T follicular helper cell (primary cell): Measurements from ENCODE around the gene NDUFA5.
A peak's percentile ranks its signal among the peaks of the same experiment; 100 is the strongest.

Experiments used
- DNase-seq: peaks from one replicate; pipeline ENCODE4 v3.0.0-alpha.2; 2020; ENCODE audit warnings: low read depth
- total RNA-seq, 2 experiments: gene quantifications; one replicate each; lab custom pipeline; 2026; lab: John Stamatoyannopoulos, UW

NDUFA5 gene
- total RNA-seq, result 59.3 to 72.0 reads per million in 2 experiments

GRCh38 chr7:123557398-123558288, at the start of gene NDUFA5:
NDUFA5 (minus strand) TSS chr7:123557818; CDS start chr7:123557795, 23 bp downstream.
- DNase-seq, result peak; percentile 97

GRCh38 chr7:123604739-123605138, 47.1 kb upstream of the NDUFA5 start:
- no peak for DNase-seq

- no peak for DNase-seq
Observed at GRCh38 chr7:123602648-123603047, 45.0 kb upstream of the NDUFA5 start.

- no peak for DNase-seq
Observed at GRCh38 chr7:123601530-123601929, 43.9 kb upstream of the NDUFA5 start, which contains the start of gene ASB15. ASB15 (plus strand) TSS chr7:123601821; CDS start chr7:123614503, 12,682 bp downstream.

GRCh38 chr7:123600876-123601275, 43.3 kb upstream of the NDUFA5 start:
- DNase-seq, result no peak

GRCh38 chr7:123599766-123600165, 42.1 kb upstream of the NDUFA5 start:
- no peak for DNase-seq

GRCh38 chr7:123598657-123599056, 41.0 kb upstream of the NDUFA5 start:
- DNase-seq, result no peak

GRCh38 chr7:123594813-123595241, 37.2 kb upstream of the NDUFA5 start:
- DNase-seq, result no peak

- DNase-seq, result no peak
Observed at GRCh38 chr7:123588376-123588775, 30.8 kb upstream of the NDUFA5 start.

- no peak for DNase-seq
Observed at GRCh38 chr7:123583821-123584220, 26.2 kb upstream of the NDUFA5 start.

GRCh38 chr7:123581162-123581459, 23.5 kb upstream of the NDUFA5 start:
- DNase-seq, result no peak

- no peak for DNase-seq
Observed at GRCh38 chr7:123580406-123581161, 23.0 kb upstream of the NDUFA5 start.

GRCh38 chr7:123579416-123579815, 21.8 kb upstream of the NDUFA5 start:
- DNase-seq, result no peak

GRCh38 chr7:123573896-123574467, 16.4 kb upstream of the NDUFA5 start:
- DNase-seq, result no peak

GRCh38 chr7:123573341-123573740, 15.7 kb upstream of the NDUFA5 start:
- no peak for DNase-seq

- DNase-seq, result no peak
Observed at GRCh38 chr7:123571684-123572083, 14.1 kb upstream of the NDUFA5 start.

GRCh38 chr7:123571187-123571586, 13.6 kb upstream of the NDUFA5 start:
- no peak for DNase-seq

- no peak for DNase-seq
Observed at GRCh38 chr7:123570390-123571182, 13.0 kb upstream of the NDUFA5 start.

GRCh38 chr7:123569352-123570010, 11.9 kb upstream of the NDUFA5 start:
- DNase-seq, result no peak

GRCh38 chr7:123562121-123562520, 4.5 kb upstream of the NDUFA5 start:
- DNase-seq, result no peak

- DNase-seq, result no peak
Observed at GRCh38 chr7:123558289-123558874, 764 bp upstream of the NDUFA5 start.
